Left ventricle myocardium inferior (tissue), 1 donor: Measurements from ENCODE around the gene BUB3. TPM values are rescaled to one million over a fixed set of nuclear protein-coding genes. Genes with fewer than 3 reads are reported as not detected.

Experiments used
- DNase-seq: peaks from one replicate; pipeline ENCODE4 v3.0.0-alpha.2; 2020
- H3K27ac ChIP-seq: fragments of 200-600 bp; replicated peaks from 2 replicates; pipeline ENCODE4 v1.8.0; 2021
- H3K27me3 ChIP-seq: fragments of 200-600 bp; 2 replicates; pipeline ENCODE4 v1.8.0; 2021; ENCODE audit warnings: low read depth
- H3K36me3 ChIP-seq: fragments of 200-600 bp; 2 replicates; pipeline ENCODE4 v1.8.0; 2021
- H3K4me1 ChIP-seq: fragments of 200-600 bp; 2 replicates; pipeline ENCODE4 v1.8.0; 2021
- H3K4me3 ChIP-seq: fragments of 200-600 bp; 2 replicates; pipeline ENCODE4 v1.8.0; 2021; ENCODE audit warnings: mild to moderate bottlenecking, moderate library complexity
- H3K9me3 ChIP-seq: fragments of 200-600 bp; replicated peaks from 2 replicates; pipeline ENCODE4 v1.8.0; 2021
- intact Hi-C: fragments of 100-400 bp; cut with micrococcal nuclease; formaldehyde crosslinking; loops from one replicate; pipeline ENCODE4 v1.11.0; 2022
- total RNA-seq: library from RNA; stranded (reverse); fragmentation: NEBNext Ultra II Directional; extraction: Animal tissue kit (Norgen Biotek cat#: 25700); gene quantifications from one replicate; pipeline ENCODE4 v1.2.1, GENCODE V29; 2021
- TF ChIP-seq, protein P1 (sequence below): fragments of 200-600 bp; IDR thresholded peaks from 2 replicates; pipeline ENCODE4 v1.8.0; 2021; ENCODE audit warnings: antibody characterized with exemption, mild to moderate bottlenecking, borderline replicate concordance
- donor health status: DM: no; HTN: yes; CAD: no; lungs with severe emphysema.

BUB3 gene
- total RNA-seq, 1 donor from 2014 or later, result 33.5 TPM

DNA sequence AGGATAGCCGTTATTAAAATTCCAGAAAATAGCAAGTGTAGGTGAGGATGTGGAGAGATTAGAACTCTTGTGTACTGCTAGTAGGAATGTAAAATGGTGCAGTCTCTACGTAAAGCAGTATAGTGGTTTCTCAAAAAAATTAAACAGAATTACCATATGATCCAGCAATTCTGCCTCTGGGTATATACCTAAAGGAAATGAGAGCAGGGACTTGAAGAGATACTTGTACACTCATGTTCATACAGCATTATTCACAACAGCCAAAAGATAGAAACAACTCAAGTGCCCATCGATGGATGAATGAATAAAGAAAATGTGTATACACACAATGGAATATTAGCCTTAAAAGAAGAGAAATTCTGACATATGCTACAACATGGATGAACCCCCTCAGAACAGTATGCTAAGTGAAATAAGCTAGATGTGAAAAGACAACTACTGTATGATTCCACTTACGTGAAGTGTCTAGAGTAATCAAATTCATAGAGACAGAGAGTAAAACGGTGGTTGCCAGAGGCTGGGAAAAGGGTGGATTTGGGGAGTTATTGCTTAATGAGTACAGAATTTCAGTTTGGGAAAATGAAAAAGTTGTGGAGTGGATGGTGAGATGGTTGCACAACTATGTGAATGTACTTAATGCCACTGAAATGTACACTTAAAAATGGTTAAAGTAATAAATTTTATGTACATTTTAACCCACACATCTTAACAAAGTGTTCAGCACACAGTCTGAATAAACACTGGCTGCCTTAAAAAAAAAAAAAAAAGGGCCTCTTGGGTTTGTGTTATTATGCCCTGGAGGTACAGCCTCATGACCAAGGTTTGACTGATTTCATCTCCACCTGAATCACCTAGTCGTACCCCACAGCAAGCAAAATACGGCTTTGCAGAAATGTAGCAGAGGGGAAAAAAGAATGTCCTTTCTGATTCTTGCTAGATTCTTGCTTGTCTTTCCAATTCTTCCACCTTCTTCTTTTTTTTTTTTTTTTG, 26.2 kb downstream of the BUB3 start:
- no peaks in the 10 kb centered on the region for H3K27me3 ChIP-seq
- TF ChIP-seq, protein P1, sequence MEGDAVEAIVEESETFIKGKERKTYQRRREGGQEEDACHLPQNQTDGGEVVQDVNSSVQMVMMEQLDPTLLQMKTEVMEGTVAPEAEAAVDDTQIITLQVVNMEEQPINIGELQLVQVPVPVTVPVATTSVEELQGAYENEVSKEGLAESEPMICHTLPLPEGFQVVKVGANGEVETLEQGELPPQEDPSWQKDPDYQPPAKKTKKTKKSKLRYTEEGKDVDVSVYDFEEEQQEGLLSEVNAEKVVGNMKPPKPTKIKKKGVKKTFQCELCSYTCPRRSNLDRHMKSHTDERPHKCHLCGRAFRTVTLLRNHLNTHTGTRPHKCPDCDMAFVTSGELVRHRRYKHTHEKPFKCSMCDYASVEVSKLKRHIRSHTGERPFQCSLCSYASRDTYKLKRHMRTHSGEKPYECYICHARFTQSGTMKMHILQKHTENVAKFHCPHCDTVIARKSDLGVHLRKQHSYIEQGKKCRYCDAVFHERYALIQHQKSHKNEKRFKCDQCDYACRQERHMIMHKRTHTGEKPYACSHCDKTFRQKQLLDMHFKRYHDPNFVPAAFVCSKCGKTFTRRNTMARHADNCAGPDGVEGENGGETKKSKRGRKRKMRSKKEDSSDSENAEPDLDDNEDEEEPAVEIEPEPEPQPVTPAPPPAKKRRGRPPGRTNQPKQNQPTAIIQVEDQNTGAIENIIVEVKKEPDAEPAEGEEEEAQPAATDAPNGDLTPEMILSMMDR, result no peak
- peaks cover 20% of the 10 kb centered on the region for H3K36me3 ChIP-seq
- H3K4me1 ChIP-seq, result no peaks in the 10 kb centered on the region
- no peak overlapping the region for H3K27ac ChIP-seq
- DNase-seq, result no peak
- H3K9me3 ChIP-seq, result peaks cover 31% of the 10 kb centered on the region
- intact Hi-C loops, result no loop called here
- no peak overlapping the region for H3K4me3 ChIP-seq

DNA sequence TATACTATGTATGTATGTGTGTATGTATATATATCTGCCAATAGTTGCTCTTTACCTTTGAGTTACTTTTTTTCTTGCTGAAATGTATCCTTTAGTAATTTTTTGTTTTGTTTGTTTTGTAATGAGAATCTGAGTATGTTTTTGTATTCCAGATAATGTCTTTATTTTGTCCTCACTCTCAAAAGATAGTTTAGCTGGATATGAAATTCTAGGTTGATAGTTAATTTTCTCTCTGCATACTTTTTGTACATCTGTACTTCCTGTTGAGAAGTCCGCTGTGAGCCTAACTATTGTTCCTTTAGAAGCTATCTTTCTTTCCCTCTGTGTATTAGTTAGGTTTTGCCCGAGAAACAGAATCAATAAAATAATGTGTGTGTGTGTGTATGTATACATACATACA, 29.5 kb downstream of the BUB3 start:
- no peak overlapping the region for H3K27ac ChIP-seq
- H3K27me3 ChIP-seq, result no peaks in the 10 kb centered on the region
- H3K4me3 ChIP-seq, result no peak overlapping the region
- H3K9me3 ChIP-seq, result peaks cover 27% of the 10 kb centered on the region
- peaks cover 29% of the 10 kb centered on the region for H3K36me3 ChIP-seq
- intact Hi-C loops, result no loop called here
- DNase-seq, result no peak
- TF ChIP-seq, protein P1, result no peak
- H3K4me1 ChIP-seq, result no peaks in the 10 kb centered on the region

DNA sequence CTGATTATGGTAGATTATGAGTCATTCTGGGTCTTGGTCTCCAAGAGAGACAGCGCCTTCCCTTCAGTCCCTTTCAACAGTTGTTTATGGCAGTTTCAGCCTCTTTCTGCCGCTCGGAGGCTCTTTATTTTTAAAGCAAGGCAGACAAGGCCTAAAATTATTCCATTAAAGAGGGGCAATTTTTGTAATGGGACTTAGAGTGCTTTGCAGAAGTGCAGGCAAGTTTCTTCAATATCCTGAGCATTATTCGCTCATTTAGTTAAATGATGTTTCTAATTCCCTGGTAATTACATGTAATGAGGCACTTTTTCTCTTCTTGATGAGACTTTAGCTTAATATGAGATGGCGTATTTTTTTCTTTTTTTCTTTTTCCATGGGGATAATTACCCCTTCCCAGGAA, 33.6 kb downstream of the BUB3 start:
- no peak overlapping the region for H3K4me3 ChIP-seq
- no peaks in the 10 kb centered on the region for H3K27me3 ChIP-seq
- TF ChIP-seq, protein P1, result no peak
- intact Hi-C loops, result no loop called here
- H3K36me3 ChIP-seq, result peaks cover 31% of the 10 kb centered on the region
- peaks cover 21% of the 10 kb centered on the region for H3K9me3 ChIP-seq
- no peaks in the 10 kb centered on the region for H3K4me1 ChIP-seq
- DNase-seq, result no peak
- no peak overlapping the region for H3K27ac ChIP-seq

DNA sequence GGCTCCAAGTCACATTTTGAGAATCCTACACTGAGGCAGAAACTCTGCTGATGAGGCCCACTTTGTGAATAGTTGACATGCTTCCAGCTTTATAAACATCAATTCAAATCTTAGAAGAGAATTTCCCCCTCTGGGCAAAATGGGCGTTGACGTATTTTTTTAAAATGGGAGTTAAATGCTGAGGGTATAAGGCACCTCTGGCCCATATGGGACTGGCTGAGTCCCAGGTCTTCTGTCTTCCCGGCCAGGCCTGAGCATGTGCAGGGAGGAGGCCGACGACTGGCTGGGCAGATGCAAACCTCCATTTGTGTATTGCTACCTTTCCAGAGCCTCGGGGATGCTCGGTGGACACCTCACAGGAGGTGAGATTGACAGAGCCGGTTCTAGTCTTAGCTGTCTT, 37.7 kb downstream of the BUB3 start:
- Histone ChIP-seq H3K4me3 (no peak overlapping the region), H3K9me3 (no peaks in the 10 kb centered on the region), H3K36me3 (peaks cover 4% of the 10 kb centered on the region), H3K4me1 (no peaks in the 10 kb centered on the region), H3K27me3 (no peaks in the 10 kb centered on the region), H3K27ac (no peak overlapping the region)
- TF ChIP-seq, protein P1, result no peak
- no peak for DNase-seq
- intact Hi-C loops, result no loop called here

DNA sequence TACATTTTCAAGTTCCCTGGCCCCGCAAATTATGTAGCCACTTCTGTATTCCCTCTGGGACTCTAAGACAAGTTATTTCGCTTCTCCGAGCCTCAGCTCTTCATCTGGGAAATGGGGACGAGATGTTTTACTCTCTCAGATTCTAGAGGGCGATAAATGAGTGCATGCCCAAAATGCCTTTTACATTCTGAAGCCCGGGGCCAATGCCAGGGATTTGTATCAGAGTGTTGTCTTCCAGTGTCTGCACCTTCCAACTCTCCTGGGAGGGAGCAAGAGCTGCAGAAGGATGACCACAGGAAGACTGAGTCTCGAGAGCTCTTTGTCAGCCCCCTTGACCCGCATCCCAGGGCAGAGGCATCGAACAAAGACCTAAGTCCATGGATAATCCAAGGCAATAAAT, 39.9 kb downstream of the BUB3 start:
- H3K4me3 ChIP-seq, result no peak overlapping the region
- H3K4me1 ChIP-seq, result no peaks in the 10 kb centered on the region
- no peaks in the 10 kb centered on the region for H3K9me3 ChIP-seq
- H3K36me3 ChIP-seq, result peaks cover 3% of the 10 kb centered on the region
- intact Hi-C loops, result no loop called here
- DNase-seq, result no peak
- TF ChIP-seq, protein P1, result no peak
- H3K27ac ChIP-seq, result no peak overlapping the region
- H3K27me3 ChIP-seq, result no peaks in the 10 kb centered on the region
